Measurements from ENCODE around the gene RALY. TPM values are rescaled to one million over a fixed set of nuclear protein-coding genes. Genes with fewer than 3 reads are reported as not detected.
A peak's percentile ranks its signal among the peaks of the same experiment; 100 is the strongest.

The RALY gene
- total and polyA plus RNA-seq, 2 donors (not counting 3 experiments of a cell fraction or from before 2014, with no cell fraction given): 142 to 146 TPM

DNA sequence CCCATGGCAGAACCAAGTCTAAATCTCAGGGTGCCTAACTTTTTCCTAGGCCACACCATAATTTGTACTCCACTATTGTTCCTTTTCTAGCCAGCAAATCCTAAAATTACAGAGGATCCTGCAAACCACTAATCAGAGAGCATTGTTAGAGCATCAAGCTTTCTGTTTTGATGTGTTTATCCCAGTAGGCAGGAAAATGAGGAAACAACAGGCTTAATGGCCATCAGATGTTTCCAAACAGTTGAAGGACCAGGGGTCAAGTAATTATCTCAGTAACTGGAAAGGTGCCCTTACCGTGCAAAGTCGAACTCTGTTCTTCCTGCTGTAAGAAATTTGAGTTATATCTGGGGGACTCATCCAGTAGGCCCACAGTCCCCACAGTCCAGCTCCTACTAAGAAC is 58.7 kb downstream of the RALY start:
- no peak overlapping the region for H3K9ac ChIP-seq (replicated peaks; ENCODE audit: extremely low read depth, insufficient read depth, low read length)
- intact Hi-C loops (cut with micrococcal nuclease) (no loop called here), dilution Hi-C loops (cut with MboI; ENCODE audit: extremely low pct_ligation_motif_present, low sequenced_read_pairs) (no loop called here)
- no peak overlapping the region for H2AFZ ChIP-seq (ENCODE audit: low read depth, low read length)
- FAIRE-seq (no peak), DNase-seq (ENCODE audit: low read depth, low spot score) (peak; percentile 27)
- no peaks in the 10 kb centered on the region for H3K9me3 ChIP-seq (replicated peaks; ENCODE audit: control insufficient read depth, insufficient read depth, low read length)
- TF ChIP-seq MAX (IDR thresholded peaks at IDR 0.05; ENCODE audit: insufficient read depth, insufficient read length): no peak
- no peak for TF ChIP-seq MYC (IDR thresholded peaks at IDR 0.05; ENCODE audit: low read depth, low read length)
- no peak for TF ChIP-seq POLR2AphosphoS5 (IDR thresholded peaks at IDR 0.05; ENCODE audit: insufficient read depth, low read depth, low read length)
- TF ChIP-seq, protein P1, sequence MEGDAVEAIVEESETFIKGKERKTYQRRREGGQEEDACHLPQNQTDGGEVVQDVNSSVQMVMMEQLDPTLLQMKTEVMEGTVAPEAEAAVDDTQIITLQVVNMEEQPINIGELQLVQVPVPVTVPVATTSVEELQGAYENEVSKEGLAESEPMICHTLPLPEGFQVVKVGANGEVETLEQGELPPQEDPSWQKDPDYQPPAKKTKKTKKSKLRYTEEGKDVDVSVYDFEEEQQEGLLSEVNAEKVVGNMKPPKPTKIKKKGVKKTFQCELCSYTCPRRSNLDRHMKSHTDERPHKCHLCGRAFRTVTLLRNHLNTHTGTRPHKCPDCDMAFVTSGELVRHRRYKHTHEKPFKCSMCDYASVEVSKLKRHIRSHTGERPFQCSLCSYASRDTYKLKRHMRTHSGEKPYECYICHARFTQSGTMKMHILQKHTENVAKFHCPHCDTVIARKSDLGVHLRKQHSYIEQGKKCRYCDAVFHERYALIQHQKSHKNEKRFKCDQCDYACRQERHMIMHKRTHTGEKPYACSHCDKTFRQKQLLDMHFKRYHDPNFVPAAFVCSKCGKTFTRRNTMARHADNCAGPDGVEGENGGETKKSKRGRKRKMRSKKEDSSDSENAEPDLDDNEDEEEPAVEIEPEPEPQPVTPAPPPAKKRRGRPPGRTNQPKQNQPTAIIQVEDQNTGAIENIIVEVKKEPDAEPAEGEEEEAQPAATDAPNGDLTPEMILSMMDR (IDR thresholded peaks at IDR 0.05; ENCODE audit: extremely low read depth in 1 of 2, insufficient read depth in 1 of 2, low read depth in 1 of 2, low read length in 2 of 2): no peak
- no peak for TF ChIP-seq FOS (IDR thresholded peaks at IDR 0.05; ENCODE audit: borderline replicate concordance, insufficient read depth, low read length)
- no peak for TF ChIP-seq JUN (IDR thresholded peaks at IDR 0.05; ENCODE audit: borderline replicate concordance, insufficient read depth, insufficient read length, low read depth)
- no peak for TF ChIP-seq GATA2 (IDR thresholded peaks at IDR 0.05; ENCODE audit: insufficient read depth, insufficient read length, low read depth, low read length)
- no peak for TF ChIP-seq EZH2 (IDR thresholded peaks at IDR 0.05; ENCODE audit: borderline replicate concordance, low read depth, low read length, severe bottlenecking)
- no peak for TF ChIP-seq POLR2A (IDR thresholded peaks at IDR 0.05; ENCODE audit: low read depth, low read length)
- peaks cover 5% of the 10 kb centered on the region for H3K4me1 ChIP-seq (ENCODE audit: control insufficient read depth, extremely low read depth, insufficient read depth, low read length)
- no TSS peak for BruUV-seq (replicated peaks)
- no peak overlapping the region for H3K27ac ChIP-seq (ENCODE audit: insufficient read depth, low read depth, low read length)
- no peak overlapping the region for H3K4me2 ChIP-seq (ENCODE audit: insufficient read depth, low read length)
- H3K9me1 ChIP-seq (replicated peaks; ENCODE audit: control insufficient read depth, extremely low read depth, insufficient read depth, low read length): no peaks in the 10 kb centered on the region
- peaks cover 2% of the 10 kb centered on the region for H4K20me1 ChIP-seq (replicated peaks; ENCODE audit: control insufficient read depth, extremely low read depth, insufficient read depth, low read length)
- peaks cover 60% of the 10 kb centered on the region for H3K79me2 ChIP-seq (ENCODE audit: control insufficient read depth, insufficient read depth, low read length)
- ChIA-PET POLR2A (no interaction called here), CTCF (interaction anchor here (1.2 kb wide), 1 partner anchor 15 kb away, joined by 3 read pairs; no protein-coding TSS in a partner anchor)
- no peaks in the 10 kb centered on the region for H3K27me3 ChIP-seq (ENCODE audit: control insufficient read depth in 2 of 2, insufficient read depth in 2 of 2, low read length in 2 of 2)
- H3K4me3 ChIP-seq (replicated peaks in 1 of 3; ENCODE audit: insufficient read depth in 1 of 3, low read depth in 1 of 3, low read length in 3 of 3): no peak overlapping the region
- no peaks in the 10 kb centered on the region for H3K36me3 ChIP-seq (ENCODE audit: control insufficient read depth in 2 of 2, extremely low read depth in 1 of 2, insufficient read depth in 2 of 2, low read length in 2 of 2)

All from endothelial cell of umbilical vein (primary cell).